ENCODE data around the gene SUGP2. TPM values are rescaled to one million over a fixed set of nuclear protein-coding genes. Genes with fewer than 3 reads are reported as not detected.

SUGP2 gene
- total RNA-seq, 1 experiment from 2014 or later = 95.2 TPM

GRCh38 chr19:19057720-19058119, 24.4 kb upstream of the SUGP2 start:
- Histone ChIP-seq H3K9ac (ENCODE audit: extremely low read depth, insufficient read length, low read length) (no peak overlapping the region), H3K79me2 (ENCODE audit: insufficient read depth, low read length) (no peaks in the 10 kb centered on the region), H3K4me2 (ENCODE audit: insufficient read depth, insufficient read length, low read length) (no peak overlapping the region), H3K23ac (ENCODE audit: insufficient read length, low read depth, low read length) (no peak overlapping the region), H3K56ac (ENCODE audit: insufficient read length, low read depth, low read length) (no peak overlapping the region), H4K91ac (ENCODE audit: insufficient read length, low read depth, low read length) (no peak overlapping the region), H3K27me3 (ENCODE audit: insufficient read depth, low read length) (no peaks in the 10 kb centered on the region; the same call in 1 of the 2 replicates), H4K5ac (ENCODE audit: insufficient read length, low read depth, low read length) (no peak overlapping the region), H3K18ac (ENCODE audit: insufficient read length, low read depth, low read length) (no peak overlapping the region), H3K23me2 (ENCODE audit: insufficient read length, low read depth, low read length, poor library complexity, severe bottlenecking) (no peaks in the 10 kb centered on the region), H2BK15ac (ENCODE audit: low read depth, low read length) (no peak overlapping the region), H3K9me3 (ENCODE audit: control insufficient read depth, low read depth, low read length) (no peaks in the 10 kb centered on the region), H3T11ph (ENCODE audit: low read length) (no peak overlapping the region), H3K79me1 (ENCODE audit: insufficient read depth, low read depth, low read length, poor library complexity, severe bottlenecking) (no peaks in the 10 kb centered on the region), H4K8ac (replicated peaks; ENCODE audit: insufficient read length, low read depth, low read length) (no peak overlapping the region), H2BK5ac (ENCODE audit: insufficient read length, low read length) (no peak overlapping the region), H2BK20ac (ENCODE audit: low read depth, low read length, poor library complexity, severe bottlenecking) (no peak overlapping the region), H2AK5ac (ENCODE audit: insufficient read length, low read length) (no peak overlapping the region), H4K20me1 (ENCODE audit: control insufficient read depth, insufficient read depth, insufficient read length) (no peaks in the 10 kb centered on the region), H2AFZ (ENCODE audit: low read length) (no peak overlapping the region), H2BK120ac (ENCODE audit: low read depth, low read length, poor library complexity, severe bottlenecking) (no peak overlapping the region), H3K14ac (ENCODE audit: insufficient read depth, low read length) (no peak overlapping the region), H3K4ac (ENCODE audit: low read depth, low read length) (no peak overlapping the region), H3K4me1 (ENCODE audit: insufficient read depth, low read length) (no peaks in the 10 kb centered on the region), H3K27ac (ENCODE audit: insufficient read length, low read depth, low read length) (no peak overlapping the region), H2BK12ac (ENCODE audit: insufficient read length, low read depth, low read length) (no peak overlapping the region)
- Mint-ChIP-seq H3K27me3 (ENCODE audit: low read depth) (peaks cover 2% of the 10 kb centered on the region; the same call in 1 of the 2 replicates), H3K4me1 (peaks cover 5% of the 10 kb centered on the region in 2 experiments), H3K4me3 (no peak overlapping the region), H3K27ac (no peak overlapping the region), H3K9me3 (no peaks in the 10 kb centered on the region; a peak in 1 of 5 replicates), H3K36me3 (ENCODE audit: insufficient read depth in 1 of 3, low read depth in 3 of 3) (peaks cover 28 to 71% (median 50%) of the 10 kb centered on the region in 3 experiments)
- WGBS (ENCODE audit: extremely low coverage, insufficient read length, low lambda C conversion rate) = no CpG with 5 or more reads among the region's 7 CpGs
- TF ChIP-seq CTCF (conservative IDR thresholded peaks at IDR 0.05) = no peak
- no peak for DNase-seq
